Prostate gland (tissue), 2 donors: Measurements from ENCODE around the gene BAIAP3. TPM values are rescaled to one million over a fixed set of nuclear protein-coding genes. Genes with fewer than 3 reads are reported as not detected.
"Not testable (repeated sequence)": the region's sequence is repeated elsewhere in the genome, so short reads cannot be mapped to it uniquely, and the experiment has no call there.

Source experiments
- DNase-seq: peaks from one replicate; pipeline ENCODE4 v3.0.0-alpha.2; 2019; ENCODE audit warnings: low spot score
- H3K27ac ChIP-seq, 2 donors: fragments of 200-600 bp; sonication (generic); 2 replicates each; pipeline ENCODE4 v1.5.1; 2017 to 2019
- H3K27me3 ChIP-seq: fragments of 200-600 bp; sonication (generic); replicated peaks from 2 replicates; pipeline ENCODE4 v1.5.1; 2019; ENCODE audit not compliant: insufficient read depth
- H3K36me3 ChIP-seq, 2 donors: fragments of 200-600 bp; sonication (generic); 1 replicate in 1 of 2; 2 replicates in 1 of 2; pipeline versions ENCODE4 v1.5.1 to v1.8.1; 2017 to 2019
- H3K4me1 ChIP-seq: fragments of 200-600 bp; sonication (generic); replicated peaks from 2 replicates; pipeline ENCODE4 v1.5.1; 2019
- H3K4me3 ChIP-seq, 2 donors: fragments of 200-600 bp; sonication (generic); 2 replicates each; pipeline ENCODE4 v1.5.1; 2017 to 2019
- H3K9me3 ChIP-seq: fragments of 200-600 bp; sonication (generic); 2 replicates; pipeline ENCODE4 v1.5.1; 2017
- CTCF ChIP-seq, 4 experiments: fragments of 200-600 bp in 2 of 4; fragments of 450-650 bp in 2 of 4; sonication (generic) in 2 of 4; IDR thresholded peaks; 1 replicate in 3 of 4; 2 replicates in 1 of 4; pipeline ENCODE4 v1.5.1; 2016 to 2019; ENCODE audit warnings: antibody characterized with exemption in 4 of 4, mild to moderate bottlenecking in 2 of 4, moderate library complexity in 2 of 4
- POLR2A ChIP-seq: fragments of 450-650 bp; IDR thresholded peaks from one replicate; pipeline ENCODE4 v1.6.1; 2016; ENCODE audit warnings: antibody characterized with exemption, mild to moderate bottlenecking
- POLR2AphosphoS5 ChIP-seq: sonication (generic); formaldehyde crosslinking; IDR thresholded peaks from one replicate; pipeline ENCODE4 v1.6.1; 2017; ENCODE audit warnings: antibody characterized with exemption
- WGBS: methylation state at CpG from one replicate; pipeline ENCODE4 v1.1.5; 2018; 5-methylcytosine and 5-hydroxymethylcytosine counted together
- intact Hi-C: fragments of 100-400 bp; cut with DNase I; formaldehyde crosslinking; loops from one replicate; pipeline ENCODE4 v1.14.2; 2022
- total RNA-seq, 2 donors: library from RNA; depleted of rRNA; stranded (reverse); fragments of >200 nt; gene quantifications; one replicate each; pipeline ENCODE4 v1.1.0, GENCODE V29; 2016

Gene BAIAP3
- total RNA-seq, 2 donors from 2014 or later = 12.1 to 41.6 TPM

- H3K9me3 ChIP-seq = no peaks in the 10 kb centered on the region
- peaks cover 10% of the 10 kb centered on the region for H3K27me3 ChIP-seq
- no peak for DNase-seq
- WGBS = 76% methylated on average over 11 of the region's 11 CpGs
- no peaks in the 10 kb centered on the region for H3K36me3 ChIP-seq
- H3K4me1 ChIP-seq = peaks cover 9% of the 10 kb centered on the region
- no peak overlapping the region for H3K27ac ChIP-seq
- intact Hi-C loops = no loop called here
- TF ChIP-seq CTCF (IDR thresholded peaks at IDR 0.05) (no peak), POLR2AphosphoS5 (no peak), POLR2A (no peak)
- no peak overlapping the region for H3K4me3 ChIP-seq
Observed at GRCh38 chr16:1293921-1294656, 39.4 kb upstream of the BAIAP3 start.

GRCh38 chr16:1295465-1295864, 38.0 kb upstream of the BAIAP3 start:
- no peak overlapping the region for H3K27ac ChIP-seq
- H3K4me1 ChIP-seq = peaks cover 9% of the 10 kb centered on the region
- H3K9me3 ChIP-seq = no peaks in the 10 kb centered on the region
- DNase-seq = no peak
- WGBS = 55% methylated on average over 5 of the region's 5 CpGs
- intact Hi-C loops = no loop called here
- no peak overlapping the region for H3K4me3 ChIP-seq
- no peaks in the 10 kb centered on the region for H3K36me3 ChIP-seq
- TF ChIP-seq POLR2AphosphoS5 (no peak), POLR2A (no peak), CTCF (IDR thresholded peaks at IDR 0.05) (no peak)
- peaks cover 6% of the 10 kb centered on the region for H3K27me3 ChIP-seq

GRCh38 chr16:1296688-1297017, 36.8 kb upstream of the BAIAP3 start:
- H3K4me1 ChIP-seq, H3K36me3 ChIP-seq, DNase-seq, H3K4me3 ChIP-seq, intact Hi-C loops, H3K9me3 ChIP-seq, H3K27me3 ChIP-seq: not testable (repeated sequence)
- H3K27ac ChIP-seq = peak overlapping the region; percentile 57 to 59
- WGBS = 69% methylated on average over 8 of the region's 8 CpGs

GRCh38 chr16:1297018-1297696, 36.3 kb upstream of the BAIAP3 start:
- Histone ChIP-seq H3K4me3 (no peak overlapping the region), H3K4me1 (peaks cover 9% of the 10 kb centered on the region), H3K27ac (peak overlapping the region; percentile 57 to 59), H3K36me3 (no peaks in the 10 kb centered on the region), H3K27me3 (no peaks in the 10 kb centered on the region), H3K9me3 (no peaks in the 10 kb centered on the region)
- intact Hi-C loops = no loop called here
- WGBS = 29% methylated on average over 6 of the region's 6 CpGs
- peak; percentile 64 for DNase-seq
- TF ChIP-seq POLR2AphosphoS5 = peak; percentile 81
- TF ChIP-seq POLR2A = no peak
- no peak for TF ChIP-seq CTCF (IDR thresholded peaks at IDR 0.05)

GRCh38 chr16:1298406-1298805, 35.0 kb upstream of the BAIAP3 start:
- H3K9me3 ChIP-seq = no peaks in the 10 kb centered on the region
- H3K4me1 ChIP-seq = peaks cover 9% of the 10 kb centered on the region
- no peaks in the 10 kb centered on the region for H3K36me3 ChIP-seq
- H3K4me3 ChIP-seq = no peak overlapping the region
- no peak for DNase-seq
- intact Hi-C loops = no loop called here
- 93% methylated on average over 14 of the region's 14 CpGs for WGBS
- TF ChIP-seq POLR2A (no peak), POLR2AphosphoS5 (no peak), CTCF (IDR thresholded peaks at IDR 0.05) (no peak)
- H3K27me3 ChIP-seq = no peaks in the 10 kb centered on the region
- H3K27ac ChIP-seq = no peak overlapping the region
